Measurements from ENCODE around the gene CDK5. TPM values are rescaled to one million over a fixed set of nuclear protein-coding genes. Genes with fewer than 3 reads are reported as not detected.
A peak's percentile ranks its signal among the peaks of the same experiment; 100 is the strongest.

The CDK5 gene
- total RNA-seq, 2 donors from 2014 or later: 22.2 to 25.2 TPM

- Histone ChIP-seq H3K9ac (ENCODE audit: extremely low read depth, low read length, poor library complexity, severe bottlenecking) (no peak overlapping the region), H3K4me1 (ENCODE audit: control insufficient read depth, insufficient read depth, low read length) (peaks cover 20% of the 10 kb centered on the region), H3K27me3 (ENCODE audit: control insufficient read depth, insufficient read depth, low read length, poor library complexity, severe bottlenecking) (no peaks in the 10 kb centered on the region), H3K9me3 (ENCODE audit: control insufficient read depth, low read length) (no peaks in the 10 kb centered on the region), H3K4me3 (ENCODE audit: low read length) (no peak overlapping the region), H3K27ac (ENCODE audit: low read depth, low read length) (no peak overlapping the region), H3K36me3 (ENCODE audit: control insufficient read depth, insufficient read depth, low read length) (peaks cover 20% of the 10 kb centered on the region)
- H3K4me1 Mint-ChIP-seq: peaks cover 30% of the 10 kb centered on the region
- peaks cover 25% of the 10 kb centered on the region for H3K36me3 Mint-ChIP-seq (ENCODE audit: low read depth)
- H3K9me3 Mint-ChIP-seq: no peaks in the 10 kb centered on the region
- 85 to 87% methylated on average over 9 to 10 of the region's 10 CpGs for WGBS, 2 experiments (ENCODE audit: insufficient coverage in 1 of 2, insufficient read length in 1 of 2)
- H3K4me3 Mint-ChIP-seq: peak overlapping the region; percentile 76
- H3K27ac Mint-ChIP-seq: peak overlapping the region; percentile 21
- DNase-seq: no peak
- no peaks in the 10 kb centered on the region for H3K27me3 Mint-ChIP-seq (ENCODE audit: insufficient read depth)
- TF ChIP-seq, protein P1, sequence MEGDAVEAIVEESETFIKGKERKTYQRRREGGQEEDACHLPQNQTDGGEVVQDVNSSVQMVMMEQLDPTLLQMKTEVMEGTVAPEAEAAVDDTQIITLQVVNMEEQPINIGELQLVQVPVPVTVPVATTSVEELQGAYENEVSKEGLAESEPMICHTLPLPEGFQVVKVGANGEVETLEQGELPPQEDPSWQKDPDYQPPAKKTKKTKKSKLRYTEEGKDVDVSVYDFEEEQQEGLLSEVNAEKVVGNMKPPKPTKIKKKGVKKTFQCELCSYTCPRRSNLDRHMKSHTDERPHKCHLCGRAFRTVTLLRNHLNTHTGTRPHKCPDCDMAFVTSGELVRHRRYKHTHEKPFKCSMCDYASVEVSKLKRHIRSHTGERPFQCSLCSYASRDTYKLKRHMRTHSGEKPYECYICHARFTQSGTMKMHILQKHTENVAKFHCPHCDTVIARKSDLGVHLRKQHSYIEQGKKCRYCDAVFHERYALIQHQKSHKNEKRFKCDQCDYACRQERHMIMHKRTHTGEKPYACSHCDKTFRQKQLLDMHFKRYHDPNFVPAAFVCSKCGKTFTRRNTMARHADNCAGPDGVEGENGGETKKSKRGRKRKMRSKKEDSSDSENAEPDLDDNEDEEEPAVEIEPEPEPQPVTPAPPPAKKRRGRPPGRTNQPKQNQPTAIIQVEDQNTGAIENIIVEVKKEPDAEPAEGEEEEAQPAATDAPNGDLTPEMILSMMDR (conservative IDR thresholded peaks at IDR 0.05): no peak
Observed at GRCh38 chr7:151077705-151078232, 20.1 kb upstream of the CDK5 start.

- no peak overlapping the region for H3K27ac ChIP-seq (ENCODE audit: low read depth, low read length)
- no peak overlapping the region for H3K4me3 Mint-ChIP-seq
Observed at GRCh38 chr7:151076863-151077704, 19.4 kb upstream of the CDK5 start.

DNA sequence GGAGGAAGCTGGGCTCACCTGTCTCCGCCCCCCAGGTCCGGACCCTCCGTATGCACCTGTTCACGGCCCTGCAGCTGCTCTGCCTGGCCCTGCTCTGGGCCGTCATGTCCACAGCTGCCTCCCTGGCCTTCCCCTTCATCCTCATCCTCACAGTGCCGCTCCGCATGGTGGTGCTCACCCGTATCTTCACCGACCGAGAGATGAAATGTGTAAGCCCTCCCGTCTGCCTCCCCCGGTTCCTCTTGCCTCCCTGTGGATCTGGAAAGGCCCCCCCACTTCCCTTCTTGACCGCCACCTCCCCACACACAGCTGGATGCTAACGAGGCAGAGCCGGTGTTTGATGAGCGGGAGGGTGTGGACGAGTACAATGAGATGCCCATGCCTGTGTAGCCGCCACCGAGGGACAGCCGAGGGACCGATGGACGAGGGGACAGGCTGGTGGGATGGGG lies 18.3 kb upstream of the CDK5 start:
- Mint-ChIP-seq H3K9me3 (no peaks in the 10 kb centered on the region), H3K27ac (peak overlapping the region; percentile 17)

More at GRCh38 chr7:151076863-151077704, 19.4 kb upstream of the CDK5 start:
- no peak overlapping the region for H3K9ac ChIP-seq (ENCODE audit: extremely low read depth, low read length, poor library complexity, severe bottlenecking)
- peak; percentile 93 for DNase-seq
- no peaks in the 10 kb centered on the region for H3K9me3 Mint-ChIP-seq
- H3K36me3 ChIP-seq (ENCODE audit: control insufficient read depth, insufficient read depth, low read length): peaks cover 20% of the 10 kb centered on the region
- peaks cover 28% of the 10 kb centered on the region for H3K36me3 Mint-ChIP-seq (ENCODE audit: low read depth)
- peak overlapping the region; percentile 30 for H3K27ac Mint-ChIP-seq
- TF ChIP-seq, protein P1 (conservative IDR thresholded peaks at IDR 0.05): peak; percentile 71
- no peaks in the 10 kb centered on the region for H3K9me3 ChIP-seq (ENCODE audit: control insufficient read depth, low read length)
- peaks cover 27% of the 10 kb centered on the region for H3K4me1 Mint-ChIP-seq
- no peak overlapping the region for H3K4me3 ChIP-seq (ENCODE audit: low read length)
- H3K27me3 Mint-ChIP-seq (ENCODE audit: insufficient read depth): no peaks in the 10 kb centered on the region
- WGBS, 2 experiments (ENCODE audit: insufficient coverage in 1 of 2, insufficient read length in 1 of 2): 89 to 90% methylated on average over 19 to 33 of the region's 33 CpGs
- no peaks in the 10 kb centered on the region for H3K27me3 ChIP-seq (ENCODE audit: control insufficient read depth, insufficient read depth, low read length, poor library complexity, severe bottlenecking)
- H3K4me1 ChIP-seq (ENCODE audit: control insufficient read depth, insufficient read depth, low read length): peaks cover 20% of the 10 kb centered on the region

More for the DNA sequence above, 18.3 kb upstream of the CDK5 start:
- Histone ChIP-seq H3K9me3 (ENCODE audit: control insufficient read depth, low read length) (no peaks in the 10 kb centered on the region), H3K9ac (ENCODE audit: extremely low read depth, low read length, poor library complexity, severe bottlenecking) (no peak overlapping the region), H3K27me3 (ENCODE audit: control insufficient read depth, insufficient read depth, low read length, poor library complexity, severe bottlenecking) (no peaks in the 10 kb centered on the region), H3K27ac (ENCODE audit: low read depth, low read length) (no peak overlapping the region), H3K4me3 (ENCODE audit: low read length) (no peak overlapping the region), H3K4me1 (ENCODE audit: control insufficient read depth, insufficient read depth, low read length) (peaks cover 15% of the 10 kb centered on the region), H3K36me3 (ENCODE audit: control insufficient read depth, insufficient read depth, low read length) (peaks cover 21% of the 10 kb centered on the region)
- H3K4me1 Mint-ChIP-seq: peaks cover 25% of the 10 kb centered on the region
- no peaks in the 10 kb centered on the region for H3K27me3 Mint-ChIP-seq (ENCODE audit: insufficient read depth)
- H3K4me3 Mint-ChIP-seq: no peak overlapping the region
- DNase-seq: no peak
- 86 to 89% methylated on average over 12 to 22 of the region's 22 CpGs for WGBS, 2 experiments (ENCODE audit: insufficient coverage in 1 of 2, insufficient read length in 1 of 2)
- TF ChIP-seq, protein P1 (conservative IDR thresholded peaks at IDR 0.05): no peak
- peaks cover 35% of the 10 kb centered on the region for H3K36me3 Mint-ChIP-seq (ENCODE audit: low read depth)

All from endodermal cell (in vitro differentiated cells).